ENCODE results near the gene TGFBR3.

GRCh38 chr1:91775227-91775626 is 110.7 kb downstream of the TGFBR3 start:
- no peak for TF ChIP-seq REST (IDR thresholded peaks at IDR 0.05; ENCODE audit: insufficient read depth in 1 of 2, low read depth in 2 of 2, low read length in 1 of 2)
- no peak for TF ChIP-seq CTCF (IDR thresholded peaks at IDR 0.05)
- TF ChIP-seq SIN3A (IDR thresholded peaks at IDR 0.05; ENCODE audit: borderline replicate concordance, insufficient read depth, low read depth, low read length): no peak
- TF ChIP-seq POLR2AphosphoS5 (IDR thresholded peaks at IDR 0.05; ENCODE audit: low read depth, low read length): no peak

Data from Panc1 (cell line).